Mononuclear cell (primary cell): ENCODE results near the gene MICAL2. TPM values are rescaled to one million over a fixed set of nuclear protein-coding genes. Genes with fewer than 3 reads are reported as not detected.

Experiments used
- H3K27me3 ChIP-seq: 2 replicates; pipeline ENCODE4 v1.6.0; 2011; ENCODE audit warnings: low read length, control low read depth; ENCODE audit not compliant: insufficient read depth
- H3K4me1 ChIP-seq: 2 replicates; pipeline ENCODE4 v1.5.1; 2011; ENCODE audit warnings: mild to moderate bottlenecking, low read length, control low read depth; ENCODE audit not compliant: insufficient read depth
- H3K4me3 ChIP-seq: 2 replicates; pipeline ENCODE4 v1.5.1; 2011; ENCODE audit warnings: mild to moderate bottlenecking, low read length, moderate library complexity
- H3K9me3 ChIP-seq: 2 replicates; pipeline ENCODE4 v1.5.1; 2011; ENCODE audit warnings: low read depth, mild to moderate bottlenecking, control low read depth, low read length
- total RNA-seq: library from RNA; depleted of rRNA; stranded (reverse); fragments of >200 nt; gene quantifications from one replicate; pipeline ENCODE4 v1.2.3, GENCODE V29; 2012

The MICAL2 gene
- total RNA-seq, 1 donor, result 14.5 TPM

DNA sequence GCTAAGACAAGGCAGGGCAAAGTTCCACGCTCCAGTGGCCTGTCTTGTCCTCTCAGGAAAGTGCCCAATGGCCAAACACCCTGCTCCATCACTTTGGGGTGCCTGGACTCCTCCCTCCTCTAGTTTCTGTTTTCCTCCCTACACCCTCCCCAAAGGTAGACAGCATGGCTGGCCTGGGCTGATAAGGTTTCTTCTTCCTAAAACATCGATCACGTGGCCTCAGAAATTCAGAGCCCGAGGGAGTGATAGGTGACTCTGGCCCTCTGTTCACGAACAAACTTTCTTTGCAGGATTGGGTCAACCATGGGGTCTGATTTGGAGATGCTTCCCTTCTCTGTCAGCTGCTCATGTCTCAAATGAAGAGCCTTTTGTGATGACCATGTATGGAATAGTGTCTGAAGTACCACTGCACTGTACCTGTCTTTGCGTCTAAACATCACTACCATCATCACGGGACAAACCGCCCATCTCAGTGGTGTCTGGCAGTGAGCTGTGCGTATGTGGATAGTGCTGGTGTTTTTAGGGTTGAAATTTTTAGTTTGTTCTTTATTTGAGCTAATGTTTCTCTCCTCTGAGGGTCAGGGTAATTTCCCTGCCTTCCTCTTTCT is 6.1 kb downstream of the MICAL2 start:
- H3K27me3 ChIP-seq, result no peaks in the 10 kb centered on the region
- H3K9me3 ChIP-seq, result no peaks in the 10 kb centered on the region
- no peak overlapping the region for H3K4me3 ChIP-seq
- peaks cover 38% of the 10 kb centered on the region for H3K4me1 ChIP-seq

DNA sequence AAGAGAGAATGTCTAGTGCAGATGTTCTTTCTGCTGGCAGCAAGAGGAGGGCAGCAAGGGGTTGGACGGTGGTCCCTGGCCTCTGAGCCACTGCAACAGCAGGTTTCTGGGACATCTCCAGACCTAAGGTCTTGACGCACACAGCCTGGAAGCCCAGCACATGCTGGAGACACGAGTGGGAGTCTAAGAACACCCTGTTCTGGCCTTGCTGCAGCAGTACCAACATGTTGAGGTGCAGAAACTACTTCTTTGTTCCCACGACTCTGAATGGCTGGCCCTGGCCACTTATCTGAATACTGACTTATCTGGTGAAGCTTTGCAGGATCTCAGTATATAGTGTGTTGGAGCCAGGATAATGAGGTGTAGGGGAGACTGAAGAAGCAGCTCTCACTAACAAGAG is 6.8 kb downstream of the MICAL2 start:
- Histone ChIP-seq H3K4me1 (peaks cover 35% of the 10 kb centered on the region), H3K27me3 (no peaks in the 10 kb centered on the region), H3K9me3 (no peaks in the 10 kb centered on the region), H3K4me3 (no peak overlapping the region)

DNA sequence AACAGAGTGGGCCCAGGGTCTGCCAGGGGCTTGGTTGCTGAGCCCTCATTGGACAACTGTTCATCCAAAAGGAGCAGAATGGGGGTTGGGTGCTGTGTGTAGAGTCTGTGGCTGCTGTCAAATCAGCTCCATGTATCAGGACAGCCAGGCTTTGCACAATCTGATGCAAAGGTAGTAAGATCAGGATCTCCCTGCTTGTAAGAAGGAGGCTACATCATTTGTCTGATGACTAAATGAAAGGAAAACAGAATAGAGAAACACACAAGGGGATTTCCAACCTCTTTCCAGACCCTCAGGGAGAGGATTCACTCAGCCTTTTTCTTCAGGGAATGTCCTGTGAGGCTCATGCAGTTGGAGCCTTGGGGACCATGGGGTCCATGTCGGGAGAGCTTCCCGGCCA is 7.2 kb downstream of the MICAL2 start:
- peaks cover 35% of the 10 kb centered on the region for H3K4me1 ChIP-seq

DNA sequence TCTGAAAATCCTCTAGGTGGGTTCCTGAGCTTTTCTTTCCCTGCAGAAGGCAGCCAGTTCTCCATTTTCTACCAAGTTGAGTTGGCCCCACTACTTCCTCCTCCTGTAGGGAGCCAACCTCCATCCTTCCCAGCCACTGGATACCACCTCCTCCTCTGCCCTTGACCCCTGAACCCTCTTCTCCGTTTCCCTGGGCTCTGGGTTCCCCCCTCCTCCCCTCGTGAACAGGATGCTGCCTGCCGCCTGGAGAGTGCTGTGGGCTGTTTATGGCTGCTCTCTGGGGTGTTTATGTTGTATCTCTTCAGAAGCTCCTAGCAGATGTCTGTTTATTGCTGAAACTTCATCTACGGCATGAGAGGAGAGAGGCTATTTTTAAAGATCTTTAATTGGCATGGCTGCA is 8.6 kb downstream of the MICAL2 start:
- no peak overlapping the region for H3K4me3 ChIP-seq
- H3K9me3 ChIP-seq, result no peaks in the 10 kb centered on the region
- H3K4me1 ChIP-seq, result peaks cover 41% of the 10 kb centered on the region
- no peaks in the 10 kb centered on the region for H3K27me3 ChIP-seq

More for the DNA sequence above, 7.2 kb downstream of the MICAL2 start:
- Histone ChIP-seq H3K27me3 (no peaks in the 10 kb centered on the region), H3K4me3 (no peak overlapping the region), H3K9me3 (no peaks in the 10 kb centered on the region)

DNA sequence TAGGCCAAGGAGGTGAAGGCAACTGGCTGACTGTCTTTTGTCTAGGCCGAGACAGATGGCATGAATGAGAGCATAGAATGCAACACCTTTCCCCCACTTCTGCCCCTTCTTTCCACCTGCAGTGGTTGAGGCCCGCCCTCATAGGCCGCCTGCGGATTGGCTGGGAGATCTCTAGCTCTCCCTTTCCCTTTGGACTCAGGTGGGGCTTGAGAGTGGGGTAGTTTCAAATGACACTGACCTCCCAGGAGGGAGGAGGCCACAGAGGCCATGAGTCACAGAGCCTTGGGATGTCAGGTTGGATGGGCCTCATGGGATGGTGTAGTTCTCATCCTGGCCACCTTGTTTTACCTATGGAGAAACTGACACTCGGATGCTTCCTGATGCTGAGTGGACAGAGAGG is 9.1 kb downstream of the MICAL2 start:
- no peaks in the 10 kb centered on the region for H3K27me3 ChIP-seq
- peaks cover 47% of the 10 kb centered on the region for H3K4me1 ChIP-seq
- no peak overlapping the region for H3K4me3 ChIP-seq
- H3K9me3 ChIP-seq, result no peaks in the 10 kb centered on the region

DNA sequence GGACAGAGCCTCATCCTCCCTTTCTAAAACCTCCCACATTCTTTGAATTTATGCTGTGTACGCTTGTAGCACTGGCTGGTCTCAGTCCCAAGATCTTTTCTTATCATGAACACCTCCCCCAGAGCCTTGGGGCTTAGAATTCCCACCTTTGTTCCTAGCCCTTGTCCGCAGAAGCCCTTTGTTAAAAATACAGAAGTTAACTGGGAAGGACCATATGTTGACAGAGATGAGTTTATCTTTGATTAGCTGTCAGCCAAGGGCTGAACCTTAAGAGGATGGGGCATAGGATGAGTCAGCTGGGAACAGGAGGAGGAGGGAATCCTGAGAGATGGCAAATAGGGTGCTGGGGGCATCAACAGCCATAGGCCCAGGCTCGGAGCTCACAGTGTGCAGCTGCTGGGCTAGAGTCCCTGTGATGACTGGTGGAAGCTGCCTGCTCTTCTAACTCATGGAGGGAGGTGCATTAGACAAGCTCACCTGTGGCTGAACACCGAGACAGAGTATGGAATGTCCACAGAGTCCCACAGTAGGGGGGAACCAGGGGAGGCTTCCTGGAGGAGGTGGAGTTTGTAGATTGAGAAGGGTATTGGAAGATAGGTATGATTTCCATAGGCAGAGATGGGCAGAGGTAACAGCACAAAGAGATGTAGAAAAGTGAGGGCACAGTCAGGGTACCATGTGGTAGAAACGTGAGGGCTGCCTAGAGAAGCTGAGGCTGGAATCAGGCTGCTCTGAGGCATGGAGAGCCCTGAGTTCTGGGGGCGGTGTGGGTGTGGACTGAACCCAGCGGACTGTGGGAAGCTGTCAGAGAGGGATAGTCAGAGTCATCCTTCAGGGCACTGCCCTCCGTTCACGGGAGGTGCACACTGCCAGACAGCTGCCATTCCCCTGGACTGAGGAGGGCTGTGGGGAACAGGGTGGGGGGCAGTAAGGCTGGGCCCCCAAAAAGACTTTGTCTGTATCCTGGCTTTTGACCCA is 9.9 kb downstream of the MICAL2 start:
- H3K27me3 ChIP-seq, result no peaks in the 10 kb centered on the region
- H3K9me3 ChIP-seq, result no peaks in the 10 kb centered on the region
- peaks cover 55% of the 10 kb centered on the region for H3K4me1 ChIP-seq
- H3K4me3 ChIP-seq, result no peak overlapping the region

DNA sequence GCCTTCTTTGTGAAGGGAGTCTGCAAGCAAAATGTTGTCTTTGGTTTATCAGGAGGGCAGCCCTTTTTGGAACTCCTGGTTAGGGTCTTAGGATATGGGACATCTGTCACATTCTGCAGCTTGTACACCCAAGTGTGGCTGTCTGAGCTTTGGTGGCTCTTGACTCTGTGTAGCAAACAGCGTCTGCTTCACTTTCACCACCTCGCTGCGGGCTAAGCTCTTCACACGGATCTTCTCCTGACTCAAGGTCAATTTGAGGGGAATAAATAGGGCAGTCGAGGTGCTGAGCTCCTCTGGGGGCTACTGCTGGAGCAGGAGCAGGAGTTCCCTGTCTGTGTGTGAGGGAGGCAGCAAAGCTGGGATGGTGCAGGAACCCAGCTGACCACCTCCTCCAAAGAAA is 10.6 kb downstream of the MICAL2 start:
- no peaks in the 10 kb centered on the region for H3K9me3 ChIP-seq
- no peak overlapping the region for H3K4me3 ChIP-seq

DNA sequence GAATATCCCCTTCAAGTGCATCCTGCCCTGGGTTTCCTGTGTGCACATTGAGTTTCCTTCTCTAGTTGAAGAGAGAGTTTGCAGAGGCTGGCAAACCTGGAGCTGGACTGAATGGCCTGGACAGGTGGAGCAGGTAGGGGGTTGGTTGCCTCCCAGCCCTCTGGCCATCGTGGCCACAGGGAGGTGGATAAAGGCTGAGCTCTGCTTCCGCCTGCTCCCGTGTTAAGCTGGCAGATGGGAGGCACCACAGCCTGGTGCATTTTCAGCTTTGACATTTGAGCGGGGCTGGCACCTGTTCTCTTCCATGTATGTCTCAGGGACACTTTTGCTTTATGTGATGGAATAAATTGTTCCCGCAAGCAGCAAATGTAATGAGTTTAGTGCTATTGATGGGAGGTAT is 11.1 kb downstream of the MICAL2 start:
- Histone ChIP-seq H3K4me1 (peaks cover 67% of the 10 kb centered on the region), H3K4me3 (no peak overlapping the region), H3K9me3 (no peaks in the 10 kb centered on the region), H3K27me3 (no peaks in the 10 kb centered on the region)

More for the DNA sequence above, 10.6 kb downstream of the MICAL2 start:
- H3K4me1 ChIP-seq, result peaks cover 62% of the 10 kb centered on the region
- H3K27me3 ChIP-seq, result no peaks in the 10 kb centered on the region

DNA sequence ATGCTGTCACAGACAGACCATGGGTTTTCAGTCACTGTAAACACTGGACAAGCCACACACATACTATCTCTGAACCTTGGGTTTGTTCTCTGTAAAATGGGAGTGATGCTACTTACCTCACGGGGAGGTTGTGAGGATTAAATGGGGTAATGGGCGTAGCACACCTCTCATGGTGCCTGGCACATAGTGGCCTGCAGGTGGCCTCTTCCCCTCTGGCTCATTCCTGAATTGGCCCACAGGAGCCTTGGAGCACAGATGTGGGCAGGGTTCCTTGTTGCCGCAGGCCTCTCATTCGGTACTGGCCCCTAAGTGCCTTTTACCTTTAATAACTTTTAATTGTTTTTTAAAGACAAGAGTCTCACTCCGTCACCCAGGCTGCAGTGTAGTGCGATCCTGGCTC is 11.7 kb downstream of the MICAL2 start:
- Histone ChIP-seq H3K4me1 (peaks cover 73% of the 10 kb centered on the region), H3K27me3 (no peaks in the 10 kb centered on the region), H3K9me3 (no peaks in the 10 kb centered on the region), H3K4me3 (no peak overlapping the region)

DNA sequence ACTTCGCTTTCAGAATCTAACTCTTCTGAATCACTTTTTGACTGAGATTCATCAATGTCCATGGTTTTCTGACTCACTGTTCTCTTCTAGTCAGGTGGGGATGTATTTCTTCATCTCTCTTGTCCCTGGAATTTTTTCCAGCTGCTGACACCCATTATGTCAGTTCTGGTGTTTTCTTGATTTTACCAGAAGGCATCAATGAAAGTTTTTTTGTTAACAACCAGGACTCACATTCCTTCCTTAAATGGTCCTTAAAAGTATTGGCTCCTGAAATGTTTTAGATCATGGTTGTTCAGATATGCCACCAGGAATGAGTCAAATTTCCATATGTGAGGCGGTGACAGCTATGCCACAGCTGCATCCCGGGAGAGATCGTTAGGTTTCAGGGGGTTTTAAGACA is 12.9 kb downstream of the MICAL2 start:
- H3K4me3 ChIP-seq, result no peak overlapping the region
- no peaks in the 10 kb centered on the region for H3K27me3 ChIP-seq
- H3K9me3 ChIP-seq, result no peaks in the 10 kb centered on the region
- peaks cover 74% of the 10 kb centered on the region for H3K4me1 ChIP-seq

DNA sequence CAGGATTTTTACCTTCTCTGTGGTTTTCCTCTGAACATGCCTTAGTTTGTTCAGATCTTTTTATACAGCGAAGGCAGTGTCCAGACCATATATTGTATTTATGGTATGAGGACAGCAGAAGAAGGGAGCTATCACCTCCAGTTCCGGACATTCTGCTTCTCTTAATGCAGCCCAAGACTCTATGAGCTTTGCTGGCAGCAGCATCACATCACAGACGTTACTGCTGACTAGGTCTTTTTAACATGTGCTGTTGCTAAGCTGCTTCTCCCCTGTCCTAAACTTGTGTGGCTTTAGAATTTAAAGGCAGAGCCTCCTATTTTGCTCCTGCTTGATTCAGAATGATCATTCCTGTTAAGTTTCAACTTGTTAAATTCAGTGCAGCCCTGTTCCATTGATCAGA is 13.4 kb downstream of the MICAL2 start:
- Histone ChIP-seq H3K4me1 (peaks cover 73% of the 10 kb centered on the region), H3K27me3 (no peaks in the 10 kb centered on the region), H3K9me3 (no peaks in the 10 kb centered on the region), H3K4me3 (no peak overlapping the region)

DNA sequence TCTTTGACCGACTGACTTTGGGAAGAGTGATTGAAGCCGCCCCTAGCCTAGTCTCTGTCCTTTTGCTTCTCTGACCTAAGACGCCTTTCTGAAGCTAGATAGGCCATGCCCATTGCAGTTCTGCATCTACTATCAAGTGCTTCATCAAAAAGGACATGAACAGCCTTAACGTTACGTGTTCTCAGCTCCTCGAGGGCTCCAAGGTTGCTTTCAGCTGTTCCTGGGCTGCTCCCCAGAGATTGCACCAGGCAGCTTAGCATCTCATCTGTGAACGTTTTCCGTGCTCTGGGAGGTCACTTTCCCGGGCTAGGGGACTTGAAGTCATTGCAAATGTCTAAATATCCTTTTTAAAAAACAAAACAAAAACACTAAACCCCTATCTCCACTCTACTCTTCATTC is 13.9 kb downstream of the MICAL2 start:
- peaks cover 72% of the 10 kb centered on the region for H3K4me1 ChIP-seq
- no peak overlapping the region for H3K4me3 ChIP-seq

DNA sequence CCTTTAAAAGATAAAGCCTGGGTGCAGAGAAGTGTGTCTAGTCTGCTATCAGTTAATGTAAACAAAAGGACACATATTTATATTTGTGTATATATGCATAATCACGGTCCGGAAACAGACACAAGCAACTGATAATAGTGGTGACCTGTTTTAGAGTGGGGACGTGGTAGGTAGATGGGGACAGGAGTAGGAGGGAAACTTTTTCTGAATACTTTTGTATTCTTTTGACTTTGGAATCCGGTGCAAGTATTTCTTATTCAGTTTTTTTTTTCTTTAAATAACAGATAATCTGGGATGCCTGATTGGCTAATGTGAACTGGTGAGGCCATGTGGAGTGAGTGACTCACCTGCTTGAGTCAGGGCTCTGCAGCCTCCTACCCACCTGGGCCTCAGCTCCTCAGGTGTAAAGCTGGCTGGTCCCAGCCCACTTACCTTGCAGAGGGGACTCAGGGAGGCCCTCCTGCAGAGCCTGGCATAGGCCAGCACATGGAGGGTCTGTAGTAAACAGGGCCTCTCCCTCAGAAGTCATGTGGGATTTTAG is 15.3 kb downstream of the MICAL2 start:
- H3K9me3 ChIP-seq, result no peaks in the 10 kb centered on the region
- H3K27me3 ChIP-seq, result no peaks in the 10 kb centered on the region
- H3K4me1 ChIP-seq, result peaks cover 83% of the 10 kb centered on the region
- H3K4me3 ChIP-seq, result no peak overlapping the region

More for the DNA sequence above, 13.9 kb downstream of the MICAL2 start:
- Histone ChIP-seq H3K9me3 (no peaks in the 10 kb centered on the region), H3K27me3 (no peaks in the 10 kb centered on the region)

DNA sequence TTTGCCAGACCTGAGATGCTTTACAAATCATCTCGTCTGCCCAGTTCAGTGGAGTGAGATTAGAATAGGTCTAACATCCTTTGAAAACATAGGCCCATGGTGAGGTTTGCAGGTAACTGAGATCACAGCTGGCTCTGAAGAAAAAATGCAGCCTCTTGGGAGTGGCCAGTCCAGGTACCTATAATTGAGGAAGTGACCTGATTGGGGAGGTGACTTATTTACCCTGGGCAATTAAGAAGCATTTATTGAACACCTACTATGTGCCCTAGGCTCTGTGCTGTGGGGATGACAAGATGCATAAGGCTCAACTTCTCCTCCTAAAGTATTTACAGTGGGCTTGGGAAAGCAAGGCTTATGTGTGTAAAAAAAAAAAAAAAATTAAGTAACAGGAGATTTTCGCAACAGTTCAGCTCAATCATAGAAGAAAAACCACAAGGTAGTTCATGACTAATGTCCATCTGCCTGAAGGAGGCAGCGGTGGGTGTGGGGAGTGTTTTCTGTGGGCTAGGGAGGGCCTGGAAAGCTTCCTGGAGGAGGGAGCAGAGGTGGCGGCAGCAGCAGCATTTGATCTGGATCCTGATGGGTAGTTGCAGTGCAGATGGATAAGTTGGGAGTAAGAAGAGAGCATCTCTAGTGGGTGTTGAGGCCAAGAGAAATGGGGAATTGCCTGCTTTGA is 16.1 kb downstream of the MICAL2 start:
- Histone ChIP-seq H3K27me3 (no peaks in the 10 kb centered on the region), H3K4me1 (peaks cover 87% of the 10 kb centered on the region), H3K4me3 (no peak overlapping the region), H3K9me3 (no peaks in the 10 kb centered on the region)
